GM18909 (cell line): ENCODE data around the gene CASK.

Experiments
- ATAC-seq: cut with Tn5 transposase; IDR thresholded peaks from one replicate; pipeline ENCODE4 v1.9.1; 2021; ENCODE audit warnings: mild to moderate bottlenecking; ENCODE audit not compliant: unreplicated experiment, poor library complexity

Gene CASK

DNA sequence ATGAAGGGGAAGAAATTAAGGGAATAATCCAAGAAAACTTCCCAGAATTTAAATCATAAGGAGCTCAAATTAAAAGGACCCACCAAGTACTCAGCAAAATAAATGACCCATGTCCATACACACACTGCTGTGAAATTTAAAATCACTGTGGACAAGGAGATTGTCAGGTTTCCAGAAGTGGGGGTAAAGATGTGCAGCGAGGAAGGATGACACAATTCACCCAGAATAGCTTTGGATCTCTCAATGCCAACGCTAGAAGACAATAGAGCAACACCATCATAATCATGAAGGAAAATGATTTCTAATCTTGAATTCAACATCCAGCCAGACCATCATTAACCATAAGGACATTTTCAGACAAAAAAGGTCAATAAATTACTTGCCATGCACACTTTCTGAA is 65.7 kb downstream of the CASK start:
- no peak for ATAC-seq

DNA sequence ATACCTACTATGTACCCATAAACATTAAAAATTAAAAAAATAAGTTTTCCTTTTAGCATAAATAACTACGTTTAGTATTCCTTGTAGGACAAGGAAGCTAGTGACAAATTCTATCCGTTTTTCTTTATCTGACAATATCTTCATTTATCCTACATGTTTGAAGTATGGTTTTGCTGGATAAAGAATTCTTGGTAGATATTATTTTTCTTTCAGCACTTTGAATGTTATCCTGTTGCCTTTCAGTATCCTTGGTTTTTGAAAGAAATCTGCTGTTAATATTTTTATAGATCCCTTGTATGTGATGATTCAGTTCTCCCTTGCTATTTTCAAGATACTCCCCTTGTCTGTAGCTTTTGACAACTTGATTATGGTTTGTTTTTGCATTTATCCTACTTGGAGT is 76.6 kb downstream of the CASK start:
- no peak for ATAC-seq

DNA sequence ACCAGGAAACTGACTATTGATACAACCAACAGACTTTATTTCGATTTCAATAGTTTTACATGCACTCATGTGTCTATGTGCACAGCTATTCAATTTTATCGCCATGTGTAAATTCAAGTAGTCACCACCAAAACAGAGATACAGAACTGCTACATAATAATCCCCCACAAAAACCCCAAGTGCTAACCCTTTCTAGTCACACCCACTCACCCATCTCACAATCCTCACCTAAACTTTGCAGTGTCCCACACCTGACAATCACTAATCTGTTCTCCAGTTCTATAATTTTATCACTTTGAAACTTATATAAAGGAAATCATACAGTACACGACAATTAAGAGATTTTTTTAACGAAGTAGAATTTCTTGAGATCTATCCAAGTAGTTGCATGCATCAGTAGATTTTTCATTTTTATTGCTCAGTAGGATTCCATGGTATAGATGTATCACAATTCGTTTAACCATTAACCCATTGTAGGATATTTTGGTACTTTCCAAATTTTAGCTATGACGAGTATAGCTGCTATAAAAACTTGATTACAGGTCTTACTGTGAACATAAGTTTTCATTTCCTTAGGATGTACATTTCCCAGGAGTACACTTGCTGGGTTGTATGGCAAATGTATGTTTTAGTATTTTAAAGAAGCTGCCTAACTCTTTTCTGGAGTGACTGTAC is 85.9 kb downstream of the CASK start:
- peak; percentile 74 for ATAC-seq

DNA sequence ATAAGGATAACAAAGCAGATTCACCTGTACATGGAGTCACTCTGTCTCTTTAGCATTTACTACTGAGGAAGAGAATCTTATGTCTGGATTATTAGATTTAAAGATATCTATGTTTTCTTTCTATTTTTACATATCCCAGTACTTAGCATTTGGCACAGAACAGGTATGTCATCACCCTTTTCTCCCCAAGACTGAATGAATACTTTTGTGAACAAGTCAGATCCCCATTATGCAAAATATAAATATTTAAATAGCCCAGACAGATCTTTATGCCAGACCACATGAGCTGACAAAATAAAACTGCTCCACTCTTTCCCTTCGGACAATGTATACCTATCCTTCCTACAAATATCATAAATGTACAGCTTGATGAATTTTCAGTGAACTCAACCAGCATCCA is 94.5 kb downstream of the CASK start:
- no peak for ATAC-seq

DNA sequence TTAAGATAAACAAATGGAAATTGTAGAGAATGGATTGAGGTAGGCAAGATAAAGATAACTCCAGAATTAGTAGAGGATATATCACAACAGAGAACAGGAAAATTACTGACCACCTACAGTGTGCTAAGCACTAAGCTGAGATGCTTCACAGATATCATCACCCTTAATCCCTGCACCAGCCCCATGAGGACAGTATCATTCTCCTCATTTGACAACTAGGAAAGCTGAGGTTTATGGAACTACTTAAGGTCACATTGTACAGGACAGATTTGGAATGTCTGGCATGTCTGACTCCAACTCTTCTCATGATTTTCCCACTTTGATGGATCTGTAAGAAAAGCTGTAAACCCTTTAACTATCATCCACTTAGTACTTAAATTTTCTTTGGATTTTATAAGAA is 95.5 kb downstream of the CASK start:
- ATAC-seq: no peak

DNA sequence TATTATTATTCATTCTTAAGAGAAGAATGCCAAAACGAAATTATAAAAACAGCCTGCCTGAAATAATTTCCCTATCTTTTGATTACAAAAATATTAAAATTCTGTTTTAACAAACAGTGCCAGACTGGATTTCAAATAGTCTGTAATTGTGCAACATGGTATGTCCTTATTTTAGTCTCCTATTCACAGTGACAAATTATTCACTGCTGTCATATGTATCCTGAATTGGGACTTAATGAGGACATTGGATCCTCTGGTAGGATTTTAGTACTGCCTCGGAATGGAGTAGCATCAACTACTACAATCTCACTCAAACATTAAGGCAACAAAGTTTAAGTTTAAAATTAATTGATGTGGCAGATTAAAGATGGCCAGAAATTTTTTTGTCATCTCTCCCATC is 97.6 kb downstream of the CASK start:
- no peak for ATAC-seq

DNA sequence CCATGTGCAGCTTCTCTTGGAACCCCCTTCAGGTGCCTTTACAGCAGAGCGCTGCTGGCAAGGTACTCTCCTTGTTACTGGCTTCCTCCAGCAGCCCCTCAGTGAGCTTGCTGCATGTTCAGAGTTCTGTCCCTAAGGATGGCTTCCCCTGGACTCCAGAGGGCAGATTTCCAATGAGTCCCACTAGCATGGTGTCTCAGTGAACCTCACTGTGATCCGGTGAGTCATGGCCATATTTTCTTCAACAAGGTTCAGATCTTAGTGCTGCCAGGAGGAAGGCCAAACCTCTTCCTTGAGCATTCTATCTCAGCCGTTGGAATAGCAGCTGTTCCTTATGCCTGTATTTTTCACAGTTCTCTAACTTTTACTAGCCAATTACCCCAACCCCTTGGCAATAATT is 98.8 kb downstream of the CASK start:
- no peak for ATAC-seq

DNA sequence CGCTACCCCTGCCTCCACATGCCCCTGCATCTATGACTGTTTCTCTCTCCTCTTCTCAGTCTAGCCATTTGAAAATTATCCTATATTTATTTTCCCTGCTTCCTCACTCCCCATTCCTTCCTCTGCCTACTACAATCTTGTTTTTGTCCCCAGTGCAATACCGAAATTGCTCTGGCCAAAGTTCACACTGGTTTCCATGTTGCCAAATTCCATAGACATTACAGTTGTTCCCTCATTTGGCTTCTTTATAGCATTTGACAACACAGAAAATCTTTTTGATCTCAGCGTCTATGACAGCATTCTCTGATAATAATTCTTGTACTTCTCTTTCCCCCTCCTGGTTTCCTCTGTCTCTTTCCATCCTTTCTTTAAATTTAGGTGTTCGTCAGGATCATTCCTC is 100.0 kb downstream of the CASK start:
- ATAC-seq: no peak

DNA sequence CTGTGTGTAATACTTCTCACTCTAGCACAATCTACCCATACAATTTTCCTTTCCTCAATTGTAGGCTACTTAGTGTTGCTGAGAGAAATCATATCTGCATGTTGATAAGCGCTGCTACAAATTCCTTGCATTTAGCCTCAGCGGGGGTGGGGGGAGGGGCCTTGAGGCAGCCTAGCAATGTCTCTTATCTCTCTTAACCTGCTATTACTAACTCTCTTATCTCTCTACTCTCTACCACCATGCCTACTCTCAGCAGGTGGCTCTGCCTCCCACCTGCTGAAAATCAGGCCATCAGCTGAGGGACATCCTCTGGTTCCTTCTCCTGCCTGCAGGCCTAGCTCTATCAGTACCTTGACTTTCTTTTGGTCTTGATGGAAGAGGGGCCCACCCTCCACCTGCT is 100.5 kb downstream of the CASK start:
- no peak for ATAC-seq

DNA sequence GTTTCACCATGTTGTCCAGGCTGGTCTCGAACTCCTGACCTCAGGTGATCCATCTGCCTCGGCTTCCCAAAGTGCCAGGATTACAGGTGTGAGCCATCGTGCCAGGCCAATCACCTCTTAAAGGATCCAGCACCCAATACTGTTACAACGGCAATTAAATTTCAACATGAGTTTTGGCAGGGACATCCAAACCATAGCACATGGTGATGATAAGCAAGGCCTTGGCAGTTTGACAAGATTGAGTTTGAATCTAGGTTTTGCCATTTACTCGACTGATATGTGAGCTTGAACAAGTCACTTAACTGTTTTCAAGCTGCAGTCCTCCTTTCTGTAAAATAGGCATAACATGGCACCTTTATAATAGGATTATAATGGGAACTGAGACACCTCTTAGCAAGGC is 115.3 kb downstream of the CASK start:
- ATAC-seq: no peak

DNA sequence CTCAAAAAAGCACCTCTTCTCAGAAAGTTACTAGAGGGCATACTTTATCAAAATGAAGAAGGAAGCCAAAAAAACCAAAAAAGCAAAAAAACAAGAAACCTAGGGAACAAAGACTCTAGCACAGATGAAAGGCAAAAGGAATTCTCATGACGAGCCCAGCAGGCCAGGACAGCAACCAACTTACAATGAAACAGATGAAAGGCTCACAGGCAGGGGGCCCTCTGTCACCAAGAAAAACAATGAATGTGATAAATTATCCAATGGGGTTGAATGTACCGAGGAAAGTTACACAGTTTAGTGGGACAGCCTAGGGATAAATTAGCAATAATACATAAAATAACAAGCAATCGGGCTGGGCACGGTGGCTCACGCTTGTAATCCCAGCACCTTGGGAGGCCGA is 120.4 kb downstream of the CASK start:
- no peak for ATAC-seq

DNA sequence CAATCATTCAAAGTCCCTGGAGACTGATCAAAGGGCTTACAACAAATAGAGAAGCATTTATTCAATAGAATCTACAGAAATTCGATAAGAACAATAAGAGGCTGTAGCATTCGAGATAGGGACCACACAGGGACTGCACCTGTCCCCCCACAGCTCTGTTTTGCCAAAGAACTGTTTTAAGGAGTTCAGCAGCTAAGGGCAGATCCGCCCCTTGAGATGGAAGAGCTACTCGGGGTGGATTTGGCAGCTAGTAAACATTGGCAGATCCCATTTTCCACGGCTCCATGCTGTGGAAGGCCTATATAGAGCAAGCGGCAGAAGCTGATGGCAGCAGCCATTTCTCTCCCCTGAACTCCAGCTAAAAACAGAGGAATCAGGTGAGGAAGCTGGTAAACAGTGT is 123.7 kb downstream of the CASK start:
- no peak for ATAC-seq

DNA sequence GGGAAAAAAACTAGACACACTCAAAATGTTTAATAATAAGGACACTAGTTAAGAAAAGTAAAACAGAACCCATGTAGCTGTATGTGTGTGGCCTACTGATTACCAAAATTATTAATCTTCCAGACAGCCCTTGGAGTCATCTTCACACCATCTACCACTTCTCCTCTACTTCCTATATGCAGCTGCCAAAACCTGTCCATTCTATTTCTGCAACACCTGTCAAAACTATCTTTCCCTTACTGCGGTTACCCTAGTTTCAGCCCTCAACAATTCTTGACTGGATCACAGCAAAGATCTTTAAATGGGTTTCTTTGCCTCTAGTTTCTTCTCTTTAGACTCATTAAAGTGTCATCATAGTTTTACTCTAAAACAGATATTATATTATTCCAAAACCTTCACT is 126.8 kb downstream of the CASK start:
- ATAC-seq: peak; percentile 45

DNA sequence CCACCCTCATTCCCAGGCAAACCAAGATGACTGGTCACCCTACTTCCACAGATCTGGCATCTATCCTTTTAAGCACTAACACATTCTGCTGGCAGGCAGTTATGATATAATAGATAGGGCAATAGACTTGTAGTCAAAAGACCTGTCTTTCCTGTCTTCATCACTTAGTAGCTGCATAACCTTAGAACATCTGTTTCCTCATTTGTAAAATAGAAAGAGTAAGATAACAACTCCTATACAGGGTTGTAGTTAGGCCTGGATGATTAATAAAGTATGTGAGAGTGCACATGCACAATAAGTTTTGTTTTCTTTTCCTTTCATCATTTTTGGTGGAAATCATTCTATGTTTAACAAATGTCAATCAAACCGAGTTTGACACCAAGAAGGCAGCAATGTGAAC is 127.3 kb downstream of the CASK start:
- ATAC-seq: no peak

DNA sequence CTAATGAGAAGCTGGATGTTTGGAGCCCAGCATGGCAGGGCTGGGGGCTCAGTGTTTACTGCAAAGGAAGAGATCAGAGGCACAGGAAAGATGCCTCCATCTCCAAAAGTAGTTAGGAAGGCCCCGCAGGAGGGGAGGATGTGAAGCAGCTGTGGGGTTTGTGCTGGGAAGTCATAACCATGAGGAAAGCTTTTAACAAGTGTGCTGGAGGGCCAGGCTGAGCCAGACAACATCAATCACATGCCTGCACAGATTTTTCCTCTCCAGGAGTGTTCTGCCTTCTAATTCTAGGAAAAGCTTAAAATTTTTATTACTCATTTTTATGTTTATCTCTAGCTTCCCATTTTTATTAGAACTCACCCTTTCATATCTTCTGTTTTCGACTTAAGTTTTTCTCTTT is 134.0 kb downstream of the CASK start:
- no peak for ATAC-seq

DNA sequence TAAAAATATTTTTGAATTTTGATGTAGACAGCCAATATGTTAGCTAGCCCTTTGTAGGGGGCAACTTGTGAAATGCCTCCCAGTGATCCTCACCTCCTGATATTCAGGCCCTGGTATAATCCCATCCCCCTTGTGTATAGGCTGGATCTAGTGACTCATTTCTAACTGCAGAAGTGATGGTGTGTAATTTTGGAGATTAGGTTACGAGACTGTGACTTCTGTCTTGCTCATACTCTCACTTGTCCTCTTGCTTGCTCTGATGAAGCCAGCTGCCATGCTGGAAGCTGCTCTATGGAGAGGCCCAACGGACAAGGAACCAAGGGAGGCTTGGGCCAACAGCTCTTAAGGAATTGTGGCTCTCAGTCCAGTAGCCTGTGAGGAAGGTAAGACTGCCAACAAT is 137.7 kb downstream of the CASK start:
- no peak for ATAC-seq

DNA sequence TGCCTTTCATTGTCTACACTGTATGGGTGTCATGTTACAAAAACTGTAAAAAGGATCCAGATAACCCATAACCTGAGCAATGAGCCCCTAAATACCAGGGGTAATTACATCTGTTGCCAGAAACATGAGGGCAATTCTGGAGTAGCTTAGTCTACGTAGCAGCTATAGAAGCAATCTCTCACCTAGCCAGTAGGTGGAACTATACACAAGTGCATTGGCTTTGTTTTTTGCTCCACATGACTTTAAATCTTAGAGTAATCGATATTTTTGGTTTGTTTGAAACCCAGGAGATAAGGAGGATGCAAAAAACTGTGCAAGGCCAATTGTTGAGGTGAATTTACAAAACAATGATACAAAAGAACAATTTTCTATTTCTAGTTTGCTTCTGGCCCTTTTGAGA is 141.9 kb downstream of the CASK start:
- ATAC-seq: peak; percentile 69

DNA sequence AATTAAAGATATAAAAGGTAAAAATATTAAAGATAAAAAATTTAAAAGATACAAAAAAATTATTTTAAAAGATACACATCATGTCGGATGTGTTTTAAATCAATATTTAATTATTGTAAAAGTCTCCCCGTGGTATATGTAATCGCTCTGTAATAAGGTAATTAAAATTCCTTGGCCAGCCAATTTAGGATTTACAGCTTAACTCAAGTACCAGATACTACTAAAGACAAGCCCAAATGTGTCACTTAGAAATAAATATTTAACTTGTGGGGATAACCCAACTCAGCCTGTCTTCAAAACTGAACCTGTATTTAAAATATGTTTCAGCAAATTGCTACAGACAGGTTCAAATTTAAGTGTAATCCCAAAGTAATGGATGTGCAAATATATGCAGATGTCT is 143.4 kb downstream of the CASK start:
- no peak for ATAC-seq

DNA sequence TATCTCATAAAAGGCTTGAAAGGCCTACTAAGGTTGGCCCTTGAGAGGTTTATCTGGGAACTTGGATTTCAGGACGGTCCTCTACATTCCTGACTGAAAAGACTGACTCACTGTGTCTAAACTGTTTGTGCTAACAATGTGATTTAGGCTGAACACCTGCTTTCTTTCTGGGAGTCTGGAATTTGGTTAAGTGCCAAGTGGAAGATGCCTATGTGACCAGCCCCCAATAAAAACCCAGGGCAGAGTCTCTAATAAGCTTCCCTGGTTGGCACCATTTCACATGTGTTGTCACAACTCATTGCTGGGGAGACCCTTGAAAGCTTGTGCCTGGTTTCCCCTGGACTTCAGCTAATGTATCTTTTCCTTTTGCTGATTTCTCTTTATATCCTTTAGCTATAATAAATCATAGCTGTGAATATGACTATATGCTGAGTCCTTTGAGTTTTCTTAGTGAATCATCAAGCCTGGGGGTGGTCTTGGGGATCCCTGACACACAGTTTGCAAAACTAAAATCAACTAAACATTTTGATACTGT is 144.3 kb downstream of the CASK start:
- no peak for ATAC-seq

DNA sequence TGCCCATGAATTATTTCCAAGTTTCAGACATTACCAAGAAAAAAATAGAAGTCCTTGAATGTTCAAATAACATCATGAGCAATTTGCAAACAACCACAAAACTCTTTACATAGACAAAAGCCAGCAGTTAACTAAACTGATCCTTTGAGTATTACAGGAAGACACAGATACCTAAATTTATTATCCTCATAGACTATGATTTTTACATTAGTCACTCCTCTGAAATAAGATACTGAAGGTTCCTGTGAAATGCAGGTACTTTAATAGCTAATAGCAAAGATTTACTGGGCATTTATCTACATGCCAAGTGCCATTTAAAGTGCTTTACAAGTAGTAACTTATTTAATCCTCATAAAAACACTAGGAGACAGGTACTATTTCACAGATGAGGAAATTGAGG is 161.7 kb downstream of the CASK start:
- ATAC-seq: no peak

DNA sequence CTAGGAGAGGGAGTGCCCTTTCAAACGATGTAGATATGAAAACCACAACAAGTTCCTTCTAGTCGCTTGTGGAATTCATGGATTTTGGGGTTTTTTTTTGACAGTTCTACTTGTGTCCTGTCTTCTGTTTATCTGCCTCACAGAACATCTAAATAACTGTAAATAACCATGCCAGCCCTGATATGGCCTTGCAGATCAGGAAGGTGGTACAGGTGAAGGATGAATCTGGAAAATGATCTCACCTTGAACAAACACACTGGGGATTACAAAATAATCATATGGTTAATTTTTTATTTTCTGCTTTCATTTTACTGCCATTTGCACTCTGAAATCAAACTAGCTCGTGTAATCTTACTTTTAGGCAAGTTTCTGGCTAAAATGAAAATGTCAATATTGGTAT is 162.2 kb downstream of the CASK start:
- ATAC-seq: no peak

DNA sequence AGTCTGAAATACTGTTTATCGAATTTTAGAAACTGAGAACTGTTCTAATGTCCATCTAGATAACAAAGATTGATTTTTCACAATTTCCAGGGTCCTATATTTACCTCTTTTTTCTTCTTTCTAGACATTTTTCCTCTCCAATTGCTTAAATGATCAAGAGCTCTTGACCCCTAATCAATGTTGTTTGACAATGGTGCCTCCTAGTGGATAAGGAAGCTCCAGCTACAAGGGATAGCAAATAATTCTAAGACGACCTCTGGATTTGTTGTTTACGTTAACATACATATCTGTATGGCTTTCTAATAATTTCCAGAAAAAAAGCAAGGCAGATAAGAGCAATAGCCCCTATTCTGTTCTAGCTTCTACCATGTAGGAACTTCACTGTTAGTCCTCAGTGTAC is 163.5 kb downstream of the CASK start:
- ATAC-seq: no peak

DNA sequence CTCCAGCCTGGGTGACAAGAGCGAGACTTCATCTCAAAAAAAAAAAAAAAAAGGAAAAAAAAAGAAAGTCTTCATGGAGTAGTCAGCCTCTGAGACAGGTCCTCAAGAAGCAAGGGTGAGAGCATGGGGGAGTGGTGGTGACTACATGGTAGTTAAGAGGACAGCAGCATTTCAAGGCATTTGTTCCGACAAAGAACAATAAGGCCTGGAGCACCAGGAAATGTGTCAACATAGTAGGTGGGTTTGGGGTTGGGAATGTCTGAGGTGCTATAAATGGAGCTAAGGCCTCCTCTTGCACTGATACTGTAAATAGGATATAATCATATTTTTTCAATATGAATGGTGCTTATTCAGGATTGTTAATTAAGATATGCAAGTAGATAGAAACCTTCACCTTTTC is 165.0 kb downstream of the CASK start:
- ATAC-seq: no peak
